HCT116 (cell line): ENCODE measurements around the gene WHRN. TPM values are rescaled to one million over a fixed set of nuclear protein-coding genes. Genes with fewer than 3 reads are reported as not detected.

ENCODE experiments used
- ATAC-seq: fragments of 200-7000 bp; cut with Tn5 transposase; 2 replicates; pipeline ENCODE4 v1.9.1; 2020; ENCODE audit warnings: mild to moderate bottlenecking, moderate library complexity
- BruUV-seq: library from RNA; stranded (reverse); fragments of 400-500 nt; replicated peaks from 2 replicates; lab custom pipeline; 2021; lab: Mats Ljungman, UMichigan
- CTCF ChIA-PET: fragments of 300-600 bp; sonication (Branson Sonifier 250); formaldehyde crosslinking; loops from one replicate; lab custom pipeline; 2021; ENCODE audit warnings: antibody characterized with exemption; lab: Charles Lee
- POLR2A ChIA-PET: fragments of 300-600, 350-600 bp; sonication (Branson Sonifier 250); formaldehyde crosslinking; loops from one replicate; lab custom pipeline; 2021; ENCODE audit warnings: antibody characterized with exemption; lab: Charles Lee
- RAD21 ChIA-PET, 2 experiments: fragments of 300-600 bp; sonication (Branson Sonifier 250); formaldehyde crosslinking; loops; one replicate each; lab custom pipeline; 2023; ENCODE audit warnings: low total read pairs in 2 of 2; ENCODE audit not compliant: uncharacterized antibody in 2 of 2, unreplicated experiment in 2 of 2, low non-redundant PET in 1 of 2; lab: Charles Lee
- DNase-seq: peaks from one replicate; pipeline ENCODE4 v3.0.0-alpha.2; 2010; ENCODE audit warnings: low read depth, low spot score
- H2AFZ ChIP-seq: fragments of 200-600 bp; shearing (Covaris generic), sonication (generic); 2 replicates; pipeline ENCODE4 v1.6.1; 2017; ENCODE audit warnings: low read depth, mixed run types, mixed read lengths, antibody characterized with exemption, low read length; ENCODE audit not compliant: poor library complexity, severe bottlenecking
- H3K27ac ChIP-seq: 2 replicates; pipeline ENCODE4 v1.5.1; 2012; ENCODE audit warnings: low read depth, low read length
- H3K27me3 ChIP-seq: fragments of 200-600 bp; sonication (generic); 2 replicates; pipeline ENCODE4 v1.6.1; 2016; ENCODE audit warnings: mixed run types, low read length, mixed read lengths; ENCODE audit not compliant: insufficient read depth
- H3K36me3 ChIP-seq, 2 experiments: fragments of 200-500 bp in 1 of 2; fragments of 200-600 bp in 1 of 2; sonication (Bioruptor generic) in 1 of 2; sonication (generic) in 1 of 2; 2 replicates each; pipeline versions ENCODE4 v1.5.1 to v1.6.1; 2014 to 2016; ENCODE audit warnings: low read length in 2 of 2, inconsistent platforms in 1 of 2, mixed read lengths in 1 of 2, mixed run types in 1 of 2; ENCODE audit not compliant: insufficient read depth in 2 of 2, control insufficient read depth in 1 of 2
- H3K4me1 ChIP-seq, 2 experiments: fragments of 200-600 bp in 1 of 2; sonication (generic) in 1 of 2; 2 replicates each; pipeline versions ENCODE4 v1.5.1 to v1.6.1; 2012 to 2017; ENCODE audit warnings: low read length in 2 of 2, inconsistent platforms in 1 of 2, mild to moderate bottlenecking in 1 of 2, mixed read lengths in 1 of 2, mixed run types in 1 of 2, moderate library complexity in 1 of 2; ENCODE audit not compliant: insufficient read depth in 2 of 2, control insufficient read depth in 1 of 2
- H3K4me2 ChIP-seq: fragments of 200-600 bp; sonication (generic); 2 replicates; pipeline ENCODE4 v1.6.1; 2017; ENCODE audit warnings: mixed run types, low read length, mixed read lengths
- H3K4me3 ChIP-seq, 2 experiments: fragments of 200-600 bp in 1 of 2; sonication (generic) in 1 of 2; replicated peaks in 1 of 2; 2 replicates each; pipeline ENCODE4 v1.5.1; 2011 to 2016; ENCODE audit warnings: low read length in 2 of 2, control low read depth in 1 of 2, low read depth in 1 of 2, mild to moderate bottlenecking in 1 of 2, mixed read lengths in 1 of 2, mixed run types in 1 of 2
- H3K79me2 ChIP-seq: fragments of 200-600 bp; sonication (generic); 2 replicates; pipeline ENCODE4 v1.6.1; 2017; ENCODE audit warnings: mild to moderate bottlenecking, mixed run types, low read length, moderate library complexity, mixed read lengths; ENCODE audit not compliant: insufficient read depth
- H3K9ac ChIP-seq: fragments of 200-600 bp; sonication (generic); 2 replicates; pipeline ENCODE4 v1.6.1; 2016; ENCODE audit warnings: low read length, mixed read lengths
- H3K9me2 ChIP-seq: fragments of 200-600 bp; sonication (generic), shearing (Covaris generic); 2 replicates; pipeline ENCODE4 v1.6.1; 2017; ENCODE audit warnings: mixed run types, mild to moderate bottlenecking, moderate library complexity; ENCODE audit not compliant: insufficient read depth
- H3K9me3 ChIP-seq, 2 experiments: fragments of 200-500 bp in 1 of 2; fragments of 200-600 bp in 1 of 2; sonication (Bioruptor generic) in 1 of 2; sonication (generic) in 1 of 2; 2 replicates each; pipeline ENCODE4 v1.6.1; 2014 to 2017; ENCODE audit warnings: low read length in 2 of 2, mixed read lengths in 2 of 2, inconsistent platforms in 1 of 2, low read depth in 1 of 2, mild to moderate bottlenecking in 1 of 2, mixed run types in 1 of 2, moderate library complexity in 1 of 2; ENCODE audit not compliant: control insufficient read depth in 1 of 2, insufficient read depth in 1 of 2
- H4K20me1 ChIP-seq: fragments of 200-600 bp; sonication (generic), shearing (Covaris generic); 2 replicates; pipeline ENCODE4 v1.6.1; 2017; ENCODE audit warnings: mixed run types, mild to moderate bottlenecking, moderate library complexity; ENCODE audit not compliant: insufficient read depth
- ATF3 ChIP-seq: IDR thresholded peaks from 2 replicates; pipeline ENCODE4 v1.6.1; 2012
- EGR1 ChIP-seq: IDR thresholded peaks from 2 replicates; pipeline ENCODE4 v1.6.1; 2012; ENCODE audit warnings: low read depth
- ELF1 ChIP-seq: IDR thresholded peaks from 2 replicates; pipeline ENCODE4 v1.6.1; 2012; ENCODE audit warnings: low read depth, borderline replicate concordance
- FOSL1 ChIP-seq: IDR thresholded peaks from 2 replicates; pipeline ENCODE4 v1.6.1; 2012; ENCODE audit warnings: low read depth
- JUND ChIP-seq: IDR thresholded peaks from 2 replicates; pipeline ENCODE4 v1.6.1; 2012
- SRF ChIP-seq: IDR thresholded peaks from 2 replicates; pipeline ENCODE4 v1.6.1; 2012; ENCODE audit warnings: low read depth
- TCF7L2 ChIP-seq: IDR thresholded peaks from 2 replicates; pipeline ENCODE4 v1.7.0; 2011; ENCODE audit warnings: borderline replicate concordance, inconsistent platforms; ENCODE audit not compliant: insufficient read depth, insufficient read length; ENCODE audit errors: extremely low read depth
- ZBTB33 ChIP-seq: IDR thresholded peaks from 2 replicates; pipeline ENCODE4 v1.6.1; 2011; ENCODE audit warnings: mild to moderate bottlenecking, low read length, moderate library complexity; ENCODE audit not compliant: insufficient replicate concordance; ENCODE audit errors: extremely low read depth
- ZFX ChIP-seq: fragments of 450-650 bp; IDR thresholded peaks from 2 replicates; pipeline ENCODE4 v1.6.1; 2017
- ZNF274 ChIP-seq: fragments of 200-500 bp; sonication (Bioruptor generic); IDR thresholded peaks from 2 replicates; pipeline ENCODE4 v1.6.1; 2014; ENCODE audit warnings: mild to moderate bottlenecking, low read depth, low read length, inconsistent platforms
- intact Hi-C: fragments of 100-400 bp; cut with micrococcal nuclease; formaldehyde crosslinking; loops from 2 replicates; pipeline ENCODE4 v1.10.0; 2022
- total RNA-seq: library from RNA; stranded (reverse); gene quantifications from one replicate; pipeline ENCODE4 v1.2.1, GENCODE V29; 2021; ENCODE audit not compliant: unreplicated experiment
- TF ChIP-seq, protein P1 (sequence below): IDR thresholded peaks from 2 replicates; pipeline ENCODE4 v1.6.1; 2012; ENCODE audit warnings: low read depth

WHRN gene
- total RNA-seq, 1 experiment from 2014 or later, result 12.8 TPM

- Histone ChIP-seq H3K27ac (no peak overlapping the region), H3K4me2 (peak overlapping the region; percentile 42), H3K4me3 (no peak overlapping the region), H3K27me3 (no peaks in the 10 kb centered on the region), H3K79me2 (no peaks in the 10 kb centered on the region), H2AFZ (no peak overlapping the region), H3K9me3 (no peaks in the 10 kb centered on the region), H3K9ac (no peak overlapping the region), H3K4me1 (peaks cover 4 to 18% of the 10 kb centered on the region in 2 experiments; a peak in 2 of 4 replicates), H3K9me2 (no peaks in the 10 kb centered on the region), H3K36me3 (no peaks in the 10 kb centered on the region), H4K20me1 (no peaks in the 10 kb centered on the region)
- ChIA-PET RAD21 (no interaction called here), CTCF (interaction anchor here (0.5 kb wide), 1 partner anchor 144 kb away, joined by 3 read pairs; no protein-coding TSS in a partner anchor), POLR2A (interaction anchor here (1.3 kb wide), 1 partner anchor 10 kb away, joined by 4 read pairs; no protein-coding TSS in a partner anchor)
- intact Hi-C loops, result no loop called here
- BruUV-seq, result no TSS peak
- peak; percentile 35 for DNase-seq
- peak; percentile 83 for ATAC-seq
- TF ChIP-seq ZBTB33 (no peak), TCF7L2 (no peak), JUND (no peak), SRF (no peak), ATF3 (no peak), EGR1 (no peak), ZFX (no peak), ZNF274 (no peak), ELF1 (no peak), FOSL1 (no peak; the same call in 1 of the 2 replicates)
- TF ChIP-seq, protein P1, sequence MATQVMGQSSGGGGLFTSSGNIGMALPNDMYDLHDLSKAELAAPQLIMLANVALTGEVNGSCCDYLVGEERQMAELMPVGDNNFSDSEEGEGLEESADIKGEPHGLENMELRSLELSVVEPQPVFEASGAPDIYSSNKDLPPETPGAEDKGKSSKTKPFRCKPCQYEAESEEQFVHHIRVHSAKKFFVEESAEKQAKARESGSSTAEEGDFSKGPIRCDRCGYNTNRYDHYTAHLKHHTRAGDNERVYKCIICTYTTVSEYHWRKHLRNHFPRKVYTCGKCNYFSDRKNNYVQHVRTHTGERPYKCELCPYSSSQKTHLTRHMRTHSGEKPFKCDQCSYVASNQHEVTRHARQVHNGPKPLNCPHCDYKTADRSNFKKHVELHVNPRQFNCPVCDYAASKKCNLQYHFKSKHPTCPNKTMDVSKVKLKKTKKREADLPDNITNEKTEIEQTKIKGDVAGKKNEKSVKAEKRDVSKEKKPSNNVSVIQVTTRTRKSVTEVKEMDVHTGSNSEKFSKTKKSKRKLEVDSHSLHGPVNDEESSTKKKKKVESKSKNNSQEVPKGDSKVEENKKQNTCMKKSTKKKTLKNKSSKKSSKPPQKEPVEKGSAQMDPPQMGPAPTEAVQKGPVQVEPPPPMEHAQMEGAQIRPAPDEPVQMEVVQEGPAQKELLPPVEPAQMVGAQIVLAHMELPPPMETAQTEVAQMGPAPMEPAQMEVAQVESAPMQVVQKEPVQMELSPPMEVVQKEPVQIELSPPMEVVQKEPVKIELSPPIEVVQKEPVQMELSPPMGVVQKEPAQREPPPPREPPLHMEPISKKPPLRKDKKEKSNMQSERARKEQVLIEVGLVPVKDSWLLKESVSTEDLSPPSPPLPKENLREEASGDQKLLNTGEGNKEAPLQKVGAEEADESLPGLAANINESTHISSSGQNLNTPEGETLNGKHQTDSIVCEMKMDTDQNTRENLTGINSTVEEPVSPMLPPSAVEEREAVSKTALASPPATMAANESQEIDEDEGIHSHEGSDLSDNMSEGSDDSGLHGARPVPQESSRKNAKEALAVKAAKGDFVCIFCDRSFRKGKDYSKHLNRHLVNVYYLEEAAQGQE, result no peak
These were observed 119.7 kb downstream of the WHRN start for GRCh38 chr9:114385397-114386181.
